OCI-LY7 (cell line): ENCODE data around the gene APC. TPM values are rescaled to one million over a fixed set of nuclear protein-coding genes. Genes with fewer than 3 reads are reported as not detected.
"Not testable (repeated sequence)": the region's sequence is repeated elsewhere in the genome, so short reads cannot be mapped to it uniquely, and the experiment has no call there.

Source experiments
- BruUV-seq: library from RNA; stranded (reverse); fragments of 400-500 nt; replicated peaks from 2 replicates; lab custom pipeline; 2021; lab: Mats Ljungman, UMichigan
- CTCF ChIA-PET: fragments of 300-600 bp; sonication (Branson Sonifier 250); formaldehyde crosslinking; loops from one replicate; lab custom pipeline; 2022; ENCODE audit warnings: antibody characterized with exemption; ENCODE audit not compliant: unreplicated experiment; lab: Charles Lee
- POLR2A ChIA-PET: fragments of 300-600 bp; sonication (Branson Sonifier 250); formaldehyde crosslinking; loops from one replicate; lab custom pipeline; 2022; ENCODE audit warnings: antibody characterized with exemption; lab: Charles Lee
- DNase-seq: peaks from one replicate; pipeline ENCODE4 v3.0.0-alpha.2; 2015; ENCODE audit warnings: low spot score
- H2AFZ ChIP-seq: fragments of 200-600 bp; sonication (generic), shearing (Covaris generic); 2 replicates; pipeline ENCODE4 v1.6.1; 2014; ENCODE audit warnings: mild to moderate bottlenecking, antibody characterized with exemption, low read length, moderate library complexity
- H3K27ac ChIP-seq: fragments of 200-600 bp; sonication (generic); 2 replicates; pipeline ENCODE4 v1.5.1; 2014; ENCODE audit warnings: mixed run types, low read depth, mild to moderate bottlenecking, moderate library complexity, low read length, inconsistent platforms; ENCODE audit not compliant: poor library complexity, severe bottlenecking
- H3K36me3 ChIP-seq: fragments of 200-600 bp; sonication (generic); 2 replicates; pipeline ENCODE4 v1.6.1; 2014; ENCODE audit warnings: mild to moderate bottlenecking, antibody characterized with exemption, low read length, moderate library complexity, mixed read lengths; ENCODE audit not compliant: insufficient read depth
- H3K4me1 ChIP-seq: fragments of 200-600 bp; sonication (generic); 2 replicates; pipeline ENCODE4 v1.5.1; 2014; ENCODE audit warnings: mild to moderate bottlenecking, low read length; ENCODE audit not compliant: insufficient read depth, poor library complexity, severe bottlenecking
- H3K4me2 ChIP-seq: fragments of 200-600 bp; sonication (generic); 2 replicates; pipeline ENCODE4 v1.6.1; 2014; ENCODE audit warnings: mild to moderate bottlenecking, low read length
- H3K4me3 ChIP-seq: fragments of 200-600 bp; sonication (generic); 2 replicates; pipeline ENCODE4 v1.5.1; 2014; ENCODE audit warnings: mild to moderate bottlenecking, low read depth, low read length; ENCODE audit not compliant: poor library complexity, severe bottlenecking
- H3K79me2 ChIP-seq: fragments of 200-600 bp; sonication (generic); 2 replicates; pipeline ENCODE4 v1.6.1; 2016; ENCODE audit warnings: low read depth, mild to moderate bottlenecking, low read length, moderate library complexity, mixed read lengths; ENCODE audit not compliant: insufficient read depth
- H3K9me2 ChIP-seq: fragments of 200-600 bp; sonication (generic); 2 replicates; pipeline ENCODE4 v1.6.1; 2016; ENCODE audit warnings: mild to moderate bottlenecking, low read length, mixed read lengths; ENCODE audit not compliant: insufficient read depth
- H3K9me3 ChIP-seq: fragments of 200-600 bp; sonication (generic); 2 replicates; pipeline ENCODE4 v1.6.1; 2014; ENCODE audit warnings: mild to moderate bottlenecking, mixed run types, low read length, mixed read lengths
- H4K20me1 ChIP-seq: fragments of 200-600 bp; sonication (generic); 2 replicates; pipeline ENCODE4 v1.6.1; 2014; ENCODE audit warnings: mild to moderate bottlenecking, antibody characterized with exemption, low read length, moderate library complexity, mixed read lengths; ENCODE audit not compliant: insufficient read depth
- EZH2phosphoT487 ChIP-seq: fragments of 200-600 bp; sonication (generic); IDR thresholded peaks from 2 replicates; pipeline ENCODE4 v1.6.1; 2018; ENCODE audit warnings: low read depth, borderline replicate concordance, mild to moderate bottlenecking, mixed run types, antibody characterized with exemption, low read length, moderate library complexity, mixed read lengths
- intact Hi-C: fragments of 100-400 bp; cut with micrococcal nuclease; formaldehyde crosslinking; loops from one replicate; pipeline ENCODE4 v1.10.0; 2022; ENCODE audit not compliant: unreplicated experiment
- total RNA-seq, 2 experiments: library from RNA; depleted of rRNA in 1 of 2; stranded (reverse); fragments of >200 nt in 1 of 2; shearing (Covaris generic) in 1 of 2; gene quantifications; 2 replicates each; pipeline ENCODE4 v1.2.3, GENCODE V29; 2014 to 2022
- TF ChIP-seq, protein P1 (sequence below): fragments of 200-600 bp; sonication (generic); conservative IDR thresholded peaks from 2 replicates; pipeline ENCODE4 v1.5.1; 2014; ENCODE audit warnings: mild to moderate bottlenecking, antibody characterized with exemption, low read length, moderate library complexity, mixed read lengths

Gene APC
- total RNA-seq, 2 experiments from 2014 or later: 33.1 to 34.8 TPM

- POLR2A ChIA-PET: interaction anchor here (0.7 to 1.4 kb wide), 2 partner anchors 29 to 34 kb away, joined by 4 to 5 read pairs; no protein-coding TSS in a partner anchor
- no peak for TF ChIP-seq EZH2phosphoT487
- TF ChIP-seq, protein P1, sequence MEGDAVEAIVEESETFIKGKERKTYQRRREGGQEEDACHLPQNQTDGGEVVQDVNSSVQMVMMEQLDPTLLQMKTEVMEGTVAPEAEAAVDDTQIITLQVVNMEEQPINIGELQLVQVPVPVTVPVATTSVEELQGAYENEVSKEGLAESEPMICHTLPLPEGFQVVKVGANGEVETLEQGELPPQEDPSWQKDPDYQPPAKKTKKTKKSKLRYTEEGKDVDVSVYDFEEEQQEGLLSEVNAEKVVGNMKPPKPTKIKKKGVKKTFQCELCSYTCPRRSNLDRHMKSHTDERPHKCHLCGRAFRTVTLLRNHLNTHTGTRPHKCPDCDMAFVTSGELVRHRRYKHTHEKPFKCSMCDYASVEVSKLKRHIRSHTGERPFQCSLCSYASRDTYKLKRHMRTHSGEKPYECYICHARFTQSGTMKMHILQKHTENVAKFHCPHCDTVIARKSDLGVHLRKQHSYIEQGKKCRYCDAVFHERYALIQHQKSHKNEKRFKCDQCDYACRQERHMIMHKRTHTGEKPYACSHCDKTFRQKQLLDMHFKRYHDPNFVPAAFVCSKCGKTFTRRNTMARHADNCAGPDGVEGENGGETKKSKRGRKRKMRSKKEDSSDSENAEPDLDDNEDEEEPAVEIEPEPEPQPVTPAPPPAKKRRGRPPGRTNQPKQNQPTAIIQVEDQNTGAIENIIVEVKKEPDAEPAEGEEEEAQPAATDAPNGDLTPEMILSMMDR: no peak
- no peak overlapping the region for H3K4me2 ChIP-seq
- CTCF ChIA-PET: no interaction called here
- H3K27ac ChIP-seq: no peak overlapping the region
- peaks cover 8% of the 10 kb centered on the region; the same call in 1 of the 2 replicates for H3K36me3 ChIP-seq
- H2AFZ ChIP-seq: no peak overlapping the region
- peaks cover 38% of the 10 kb centered on the region; the same call in 1 of the 2 replicates for H3K79me2 ChIP-seq
- H3K4me1 ChIP-seq: peaks cover 27% of the 10 kb centered on the region
- no peak overlapping the region for H3K4me3 ChIP-seq
- H3K9me2 ChIP-seq: no peaks in the 10 kb centered on the region
- no peak for DNase-seq
- intact Hi-C loops: no loop called here
- no peaks in the 10 kb centered on the region for H4K20me1 ChIP-seq
- no TSS peak for BruUV-seq
- H3K9me3 ChIP-seq: no peaks in the 10 kb centered on the region
Observed at GRCh38 chr5:112711436-112711835, 26.2 kb upstream of the APC start.

GRCh38 chr5:112713206-112713605 lies 24.5 kb upstream of the APC start:
- Histone ChIP-seq H3K9me2 (no peaks in the 10 kb centered on the region), H3K36me3 (peaks cover 8% of the 10 kb centered on the region; the same call in 1 of the 2 replicates), H3K27ac (no peak overlapping the region), H3K79me2 (peaks cover 34% of the 10 kb centered on the region; the same call in 1 of the 2 replicates), H3K4me3 (no peak overlapping the region), H3K9me3 (no peaks in the 10 kb centered on the region), H3K4me1 (peaks cover 21% of the 10 kb centered on the region), H4K20me1 (no peaks in the 10 kb centered on the region), H2AFZ (no peak overlapping the region), H3K4me2 (no peak overlapping the region)
- intact Hi-C loops: no loop called here
- no peak for DNase-seq
- ChIA-PET CTCF (no interaction called here), POLR2A (interaction anchor here (0.7 to 1.6 kb wide), 4 partner anchors 11 to 1750 kb away, joined by 3 to 8 read pairs (median 4); no protein-coding TSS in a partner anchor)
- no TSS peak for BruUV-seq
- TF ChIP-seq, protein P1: no peak
- no peak for TF ChIP-seq EZH2phosphoT487

GRCh38 chr5:112716895-112717294 lies 20.8 kb upstream of the APC start:
- intact Hi-C loops, CTCF ChIA-PET, H4K20me1 ChIP-seq, H2AFZ ChIP-seq, H3K27ac ChIP-seq, H3K4me2 ChIP-seq, H3K4me1 ChIP-seq, H3K9me2 ChIP-seq, H3K36me3 ChIP-seq, DNase-seq, H3K4me3 ChIP-seq, BruUV-seq, H3K9me3 ChIP-seq: not testable (repeated sequence)
- H3K79me2 ChIP-seq: peaks cover 25% of the 10 kb centered on the region; the same call in 1 of the 2 replicates
- POLR2A ChIA-PET: interaction anchor here (0.6 kb wide), 1 partner anchor 10 kb away, joined by 4 read pairs; no protein-coding TSS in a partner anchor
